Large intestine (tissue), 3 donors: ENCODE measurements around the gene FAM78B. TPM values are rescaled to one million over a fixed set of nuclear protein-coding genes. Genes with fewer than 3 reads are reported as not detected.

Source experiments
- DNase-seq, 2 donors: peaks; one replicate each; pipeline versions ENCODE4 v3.0.0 to v3.0.0-alpha.2; 2013
- H3K27ac ChIP-seq: one replicate; pipeline ENCODE4 v1.5.1; 2013; ENCODE audit warnings: low read length
- H3K27me3 ChIP-seq: 2 replicates; pipeline ENCODE4 v1.6.1; 2013; ENCODE audit warnings: low read length; ENCODE audit not compliant: control insufficient read depth, insufficient read depth
- H3K36me3 ChIP-seq: 2 replicates; pipeline ENCODE4 v1.6.1; 2013; ENCODE audit warnings: low read length; ENCODE audit not compliant: control insufficient read depth, insufficient read depth
- H3K4me1 ChIP-seq: one replicate; pipeline ENCODE4 v1.6.1; 2013; ENCODE audit warnings: low read length; ENCODE audit not compliant: control insufficient read depth, insufficient read depth
- H3K4me3 ChIP-seq: one replicate; pipeline ENCODE4 v1.5.1; 2013; ENCODE audit warnings: low read length
- H3K9me3 ChIP-seq: one replicate; pipeline ENCODE4 v1.6.1; 2013; ENCODE audit warnings: mild to moderate bottlenecking, low read depth, low read length, moderate library complexity; ENCODE audit not compliant: control insufficient read depth
- WGBS: methylation state at CpG from one replicate; pipeline ENCODE4 v1.1.5; 2013; ENCODE audit warnings: low lambda C conversion rate; ENCODE audit not compliant: insufficient coverage; 5-methylcytosine and 5-hydroxymethylcytosine counted together
- polyA plus RNA-seq: library from polyadenylated mRNA; unstranded; fragments of 120-200 nt; gene quantifications from one replicate; pipeline ENCODE4 v1.2.1, GENCODE V29; 2013

The FAM78B gene
- polyA plus RNA-seq, 1 donor: 3.5 TPM

DNA sequence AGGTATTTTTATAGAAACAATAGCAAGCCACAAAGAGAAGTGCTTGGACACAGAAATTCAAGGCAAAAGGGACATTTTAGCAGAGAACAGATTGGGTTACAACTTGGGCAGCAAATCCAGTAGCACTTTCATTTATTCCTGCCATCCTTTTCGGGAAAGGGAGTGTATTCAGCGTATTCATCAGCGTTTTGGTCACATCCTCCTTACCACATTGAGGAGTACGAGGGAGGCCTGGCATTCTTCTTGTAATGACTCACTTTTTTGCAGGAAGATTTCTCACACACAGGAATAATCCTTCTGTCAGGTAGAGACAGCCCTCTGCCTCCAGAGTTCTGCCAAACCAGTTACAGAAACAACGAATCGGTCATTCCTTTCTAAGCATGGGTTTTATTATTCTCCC is 18.1 kb upstream of the FAM78B start:
- no peak overlapping the region for H3K4me3 ChIP-seq
- H3K27ac ChIP-seq: no peak overlapping the region
- DNase-seq: no peak
- no peaks in the 10 kb centered on the region for H3K36me3 ChIP-seq
- H3K4me1 ChIP-seq: no peaks in the 10 kb centered on the region
- 100% methylated on average over 2 of the region's 6 CpGs for WGBS
- H3K9me3 ChIP-seq: no peaks in the 10 kb centered on the region
- peaks cover 14% of the 10 kb centered on the region for H3K27me3 ChIP-seq

DNA sequence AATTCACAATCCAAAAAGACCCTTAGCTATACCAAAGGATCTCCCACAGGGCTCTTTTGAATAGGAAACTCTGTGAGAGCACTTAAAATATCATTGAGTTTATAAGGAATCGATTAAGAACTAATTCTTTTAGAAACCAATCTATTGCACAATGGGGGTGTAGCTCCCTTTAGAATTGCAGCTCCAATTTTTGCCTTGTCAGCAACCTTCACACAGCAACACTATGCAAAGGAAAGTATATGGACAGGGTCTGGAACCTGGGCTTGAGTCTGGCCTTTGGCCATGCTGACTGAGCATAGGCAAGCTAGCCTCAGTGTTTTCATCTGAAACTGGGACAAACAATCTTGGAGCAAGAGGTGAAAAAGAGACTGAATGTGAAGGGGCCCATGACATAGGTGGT is 17.2 kb upstream of the FAM78B start:
- no peak overlapping the region for H3K27ac ChIP-seq
- peaks cover 14% of the 10 kb centered on the region for H3K27me3 ChIP-seq
- DNase-seq: no peak
- H3K9me3 ChIP-seq: no peaks in the 10 kb centered on the region
- no peak overlapping the region for H3K4me3 ChIP-seq
- no peaks in the 10 kb centered on the region for H3K36me3 ChIP-seq
- no peaks in the 10 kb centered on the region for H3K4me1 ChIP-seq
- no CpG with 5 or more reads among the region's 1 CpG for WGBS

DNA sequence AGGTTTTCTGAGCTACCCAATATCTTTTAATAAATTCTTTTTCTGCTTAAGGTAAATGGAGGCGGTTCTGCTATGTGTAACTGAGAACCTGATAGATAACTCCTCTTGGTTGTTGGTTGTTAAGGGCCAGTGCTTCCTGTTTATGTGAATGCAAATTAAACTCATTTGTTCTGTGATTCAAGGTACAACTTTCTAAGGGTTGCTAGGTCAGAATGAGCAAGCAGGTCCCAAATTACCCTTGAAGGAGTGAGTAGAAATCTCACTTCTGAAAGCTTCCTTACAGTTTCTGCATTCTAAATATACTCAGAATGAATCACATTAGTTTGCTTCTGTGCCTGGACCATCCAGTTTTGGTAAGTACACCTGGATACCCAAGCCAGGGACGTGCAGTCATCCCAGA is 15.5 kb upstream of the FAM78B start:
- peaks cover 13% of the 10 kb centered on the region for H3K27me3 ChIP-seq
- H3K9me3 ChIP-seq: no peaks in the 10 kb centered on the region
- H3K27ac ChIP-seq: no peak overlapping the region
- no peak overlapping the region for H3K4me3 ChIP-seq
- H3K4me1 ChIP-seq: no peaks in the 10 kb centered on the region
- H3K36me3 ChIP-seq: no peaks in the 10 kb centered on the region
- WGBS: 80% methylated on average over 1 of the region's 2 CpGs
- DNase-seq: no peak

DNA sequence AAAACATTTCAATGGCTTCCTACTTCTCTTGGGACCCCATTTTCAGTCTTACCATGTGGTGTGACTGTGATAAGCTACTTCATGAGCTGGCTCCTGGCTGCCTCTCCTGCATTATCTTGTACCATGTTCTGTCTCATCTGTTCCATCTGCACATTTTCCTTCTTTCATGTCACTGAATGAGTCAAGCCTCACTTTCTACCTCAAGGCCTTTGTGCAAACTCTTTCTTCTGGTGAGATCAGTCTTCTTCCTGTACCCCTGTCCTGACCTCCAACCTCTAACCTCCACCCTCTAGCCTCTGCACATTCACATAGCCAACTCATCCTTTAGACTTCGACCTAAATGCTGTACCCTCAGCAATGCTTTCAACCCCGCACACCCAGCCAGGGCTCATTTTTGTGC is 9.6 kb upstream of the FAM78B start:
- Histone ChIP-seq H3K27ac (no peak overlapping the region), H3K27me3 (peaks cover 3% of the 10 kb centered on the region), H3K36me3 (no peaks in the 10 kb centered on the region), H3K4me1 (no peaks in the 10 kb centered on the region), H3K9me3 (no peaks in the 10 kb centered on the region), H3K4me3 (no peak overlapping the region)
- WGBS: no CpG with 5 or more reads among the region's 2 CpGs
- no peak for DNase-seq

DNA sequence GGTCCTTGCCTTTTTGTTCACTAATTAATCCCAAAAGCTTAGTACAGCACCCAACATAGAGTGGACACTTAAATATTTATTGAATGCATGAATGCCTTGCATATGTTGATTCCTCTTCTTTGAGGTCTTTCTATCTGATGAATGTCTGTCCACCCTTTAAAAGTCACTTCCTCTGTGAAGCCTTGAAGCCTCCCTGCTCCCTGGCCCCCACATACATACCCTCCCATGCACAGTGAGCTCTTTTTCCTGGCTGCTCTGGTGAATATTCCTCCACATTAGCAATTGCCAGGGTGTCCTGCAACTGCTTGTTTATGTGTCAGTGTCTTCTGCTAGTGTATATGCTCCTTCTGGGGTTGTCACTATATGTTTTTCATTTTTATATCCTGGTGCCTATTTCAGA is 8.2 kb upstream of the FAM78B start:
- Histone ChIP-seq H3K4me1 (no peaks in the 10 kb centered on the region), H3K27ac (no peak overlapping the region), H3K27me3 (peaks cover 3% of the 10 kb centered on the region), H3K4me3 (no peak overlapping the region), H3K36me3 (no peaks in the 10 kb centered on the region), H3K9me3 (no peaks in the 10 kb centered on the region)
- DNase-seq: no peak

DNA sequence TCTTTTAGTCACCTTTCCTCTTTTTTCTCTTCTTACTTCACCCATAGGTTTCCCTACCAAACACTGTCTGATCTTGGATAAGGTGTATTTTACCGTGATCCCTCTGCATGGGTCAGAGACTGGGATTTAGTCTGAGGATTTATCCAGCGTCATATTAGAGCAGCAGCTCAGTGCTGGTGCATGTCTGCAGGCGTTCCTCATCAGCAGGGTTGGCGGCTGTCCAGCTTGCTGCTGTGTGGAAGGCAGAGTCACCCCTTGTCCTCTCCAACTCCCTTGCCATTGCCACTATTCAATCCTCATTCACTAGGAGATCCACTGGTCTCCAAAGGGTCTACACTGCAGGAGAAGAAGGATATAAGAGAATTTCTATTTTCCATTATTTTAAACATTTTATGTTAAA is 7.3 kb upstream of the FAM78B start:
- DNase-seq: no peak
- Histone ChIP-seq H3K4me1 (no peaks in the 10 kb centered on the region), H3K36me3 (no peaks in the 10 kb centered on the region), H3K27ac (no peak overlapping the region), H3K4me3 (no peak overlapping the region), H3K27me3 (peaks cover 3% of the 10 kb centered on the region), H3K9me3 (no peaks in the 10 kb centered on the region)
- WGBS: no CpG with 5 or more reads among the region's 4 CpGs

DNA sequence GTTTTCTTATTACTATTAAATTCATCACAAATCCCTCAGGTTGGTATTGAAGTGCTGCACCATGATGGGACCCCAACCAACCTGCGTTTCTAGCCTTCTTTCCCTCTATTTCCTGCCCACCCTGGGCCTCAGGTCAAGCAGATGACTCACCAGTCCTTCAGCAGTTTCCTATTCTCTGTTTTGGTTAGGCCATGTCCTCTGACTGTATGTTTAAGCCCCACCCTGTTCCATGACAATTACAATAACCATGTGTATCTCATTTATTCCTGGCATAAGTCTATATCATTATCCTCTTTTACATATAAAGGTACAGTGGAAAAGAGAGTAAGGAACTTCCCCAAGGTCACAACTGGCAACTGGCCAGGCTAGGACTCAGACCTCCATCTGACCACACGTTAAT is 5.3 kb upstream of the FAM78B start:
- no peak for DNase-seq
- Histone ChIP-seq H3K36me3 (no peaks in the 10 kb centered on the region), H3K4me1 (peaks cover 6% of the 10 kb centered on the region), H3K4me3 (no peak overlapping the region), H3K27me3 (peaks cover 2% of the 10 kb centered on the region), H3K27ac (no peak overlapping the region), H3K9me3 (no peaks in the 10 kb centered on the region)
- WGBS: no CpG with 5 or more reads among the region's 2 CpGs

DNA sequence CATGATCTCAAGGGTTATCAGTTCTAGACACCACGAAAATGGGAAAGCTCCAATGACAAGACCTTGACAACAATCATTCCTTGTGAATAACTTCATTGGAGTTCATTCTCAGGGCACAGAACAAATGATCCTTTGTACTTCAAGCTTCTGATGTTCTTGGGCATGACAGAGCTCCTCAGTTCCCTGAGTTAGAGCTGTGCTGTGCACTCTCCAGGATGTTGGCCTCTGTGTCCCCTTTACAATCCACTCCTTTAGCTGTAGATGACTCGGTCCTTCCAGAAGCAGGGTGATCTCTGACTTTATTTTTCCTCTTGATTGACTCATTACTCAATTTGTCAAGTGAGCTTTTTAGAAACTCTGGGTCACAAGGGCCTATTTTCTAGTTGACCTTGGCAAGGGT is 3.9 kb upstream of the FAM78B start:
- WGBS: no CpG with 5 or more reads among the region's 2 CpGs
- Histone ChIP-seq H3K9me3 (no peaks in the 10 kb centered on the region), H3K27ac (no peak overlapping the region), H3K27me3 (peaks cover 5% of the 10 kb centered on the region), H3K4me3 (no peak overlapping the region), H3K36me3 (no peaks in the 10 kb centered on the region), H3K4me1 (peaks cover 9% of the 10 kb centered on the region)
- DNase-seq: peak in 1 of 2 donors; percentile 4

DNA sequence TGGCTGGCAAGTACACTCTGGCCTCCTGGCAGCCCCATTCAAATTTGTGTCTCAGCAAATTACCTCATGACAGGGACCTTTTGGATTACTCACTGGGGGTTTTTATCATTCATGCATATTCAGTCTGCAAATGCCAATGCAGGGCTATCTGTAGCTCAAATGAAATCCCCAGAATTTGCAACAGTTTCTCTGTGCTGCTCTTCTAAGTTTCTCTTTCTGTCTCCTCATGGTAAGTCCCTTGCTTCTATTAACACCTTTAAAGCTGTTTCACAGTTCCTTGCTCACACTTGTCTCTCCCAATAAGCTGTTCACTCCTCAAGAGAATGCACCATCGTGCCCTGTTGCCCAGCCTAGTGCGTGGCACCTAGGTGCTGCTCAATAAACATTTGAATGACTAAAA is 3.3 kb upstream of the FAM78B start:
- no CpG with 5 or more reads among the region's 2 CpGs for WGBS
- Histone ChIP-seq H3K4me3 (no peak overlapping the region), H3K27ac (no peak overlapping the region), H3K36me3 (no peaks in the 10 kb centered on the region), H3K27me3 (peaks cover 12% of the 10 kb centered on the region), H3K9me3 (no peaks in the 10 kb centered on the region), H3K4me1 (peaks cover 13% of the 10 kb centered on the region)
- no peak for DNase-seq

DNA sequence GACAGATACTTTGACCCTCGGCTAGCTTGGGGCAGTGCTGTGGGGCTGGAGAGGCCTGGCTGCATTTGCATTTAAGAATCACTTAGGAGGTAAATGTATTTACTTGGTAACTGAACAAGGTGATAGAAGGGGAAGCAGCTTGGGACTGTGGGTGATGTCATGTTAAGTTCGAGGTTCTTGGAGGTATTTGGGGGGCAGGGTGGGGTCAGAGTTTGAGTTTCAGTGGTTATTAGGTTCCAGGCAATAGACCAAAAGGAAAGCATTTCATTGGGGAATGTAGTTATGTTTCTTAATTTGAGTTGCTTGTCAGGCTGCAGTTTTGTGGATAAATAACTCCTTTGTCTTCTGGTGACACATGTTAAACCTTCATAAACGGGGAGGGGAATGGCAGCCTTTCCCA is 2.4 kb upstream of the FAM78B start:
- no peak for DNase-seq
- peaks cover 21% of the 10 kb centered on the region for H3K27me3 ChIP-seq
- peaks cover 15% of the 10 kb centered on the region for H3K4me1 ChIP-seq
- WGBS: 53% methylated on average over 2 of the region's 3 CpGs
- no peak overlapping the region for H3K4me3 ChIP-seq
- no peaks in the 10 kb centered on the region for H3K36me3 ChIP-seq
- no peaks in the 10 kb centered on the region for H3K9me3 ChIP-seq
- no peak overlapping the region for H3K27ac ChIP-seq

DNA sequence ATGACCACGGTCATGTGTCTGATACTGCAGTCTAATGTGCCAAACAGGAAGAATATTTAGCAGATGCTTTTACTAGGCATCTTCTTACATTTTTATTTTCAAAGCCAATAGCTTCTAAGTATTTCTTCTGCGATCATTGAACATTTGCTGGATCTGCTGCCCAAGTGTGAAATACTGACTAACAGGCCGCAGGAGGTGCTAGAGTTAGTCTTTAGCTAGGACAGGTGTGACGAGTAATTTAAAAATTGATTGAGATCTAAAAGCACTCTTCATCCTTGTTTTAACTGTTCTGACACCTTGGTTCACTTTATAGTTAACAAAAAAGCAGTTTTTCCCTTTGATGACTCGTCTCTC is 748 bp upstream of the FAM78B start:
- H3K9me3 ChIP-seq: no peaks in the 10 kb centered on the region
- peaks cover 33% of the 10 kb centered on the region for H3K27me3 ChIP-seq
- no peaks in the 10 kb centered on the region for H3K36me3 ChIP-seq
- peak overlapping the region; percentile 59 for H3K27ac ChIP-seq
- DNase-seq: no peak
- peaks cover 15% of the 10 kb centered on the region for H3K4me1 ChIP-seq
- H3K4me3 ChIP-seq: peak overlapping the region; percentile 57
- 63% methylated on average over 2 of the region's 5 CpGs for WGBS
